Ramos (cell line): Measurements from ENCODE around the gene UBXN10.

Experiments used
- in situ Hi-C: fragments of 300-500 bp; cut with MboI; formaldehyde crosslinking; loops from one replicate; pipeline ENCODE4 v1.14.3; 2022; ENCODE audit warnings: low sequenced_read_pairs; ENCODE audit not compliant: unreplicated experiment

Gene UBXN10

DNA sequence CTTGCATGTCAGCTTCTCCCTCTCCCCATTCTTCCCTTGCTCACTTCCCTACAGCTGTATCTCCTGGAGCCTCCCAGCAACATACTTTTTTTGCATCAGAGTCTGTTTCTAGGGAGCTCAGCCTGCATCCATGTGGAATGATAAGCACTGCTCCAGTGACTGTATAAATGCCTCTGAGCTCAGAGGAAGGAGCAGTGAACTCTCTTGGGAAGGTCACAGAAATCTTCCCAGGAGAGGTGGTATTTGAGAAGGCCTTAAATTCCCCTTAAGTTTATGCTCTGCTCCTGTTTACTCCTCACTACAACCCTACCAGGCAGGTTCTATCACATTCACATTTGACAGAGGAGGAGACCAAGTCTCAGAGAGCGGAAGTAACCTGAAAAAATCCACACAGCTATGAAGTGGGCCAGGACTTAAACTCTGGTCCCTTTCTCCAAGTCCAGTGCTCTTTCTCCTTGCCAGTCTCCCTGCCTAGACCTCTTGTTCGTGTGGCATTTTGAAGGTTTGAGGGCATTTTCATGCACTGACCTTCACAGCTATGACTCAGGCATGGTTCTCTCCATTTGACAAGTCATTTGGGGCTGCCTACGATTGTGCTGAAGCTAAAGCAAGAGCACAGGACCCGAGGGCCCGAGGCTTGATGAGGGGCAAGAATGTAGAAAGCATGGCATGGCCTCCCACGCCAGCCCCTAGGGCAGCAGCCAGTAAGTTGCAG is 5.6 kb upstream of the UBXN10 start:
- in situ Hi-C loops, result no loop called here

- in situ Hi-C loops, result no loop called here
Measured at GRCh38 chr1:20180844-20181207, 5.1 kb upstream of the UBXN10 start.

DNA sequence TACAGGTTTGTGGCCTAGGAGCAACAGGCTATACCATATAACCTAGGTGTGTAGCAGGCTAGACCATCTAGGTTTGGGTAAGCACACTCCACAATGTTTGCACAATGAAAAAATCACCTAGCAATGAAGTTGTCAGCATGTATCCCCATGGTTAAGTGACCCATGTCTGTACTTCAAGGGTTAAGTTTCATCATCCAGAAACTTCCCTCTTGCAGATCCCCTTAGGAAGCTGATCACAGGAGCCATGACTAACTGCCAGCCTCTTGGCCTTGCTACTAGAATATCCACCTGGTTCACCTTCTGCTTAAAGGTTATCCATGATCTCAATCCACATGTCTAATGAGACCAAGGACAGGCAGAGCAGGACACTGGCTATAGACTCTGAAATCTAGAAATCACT is 3.5 kb upstream of the UBXN10 start:
- in situ Hi-C loops, result no loop called here

- in situ Hi-C loops, result no loop called here
Measured at GRCh38 chr1:20183035-20183434, 2.9 kb upstream of the UBXN10 start.

GRCh38 chr1:20183616-20184271 is 2.2 kb upstream of the UBXN10 start:
- in situ Hi-C loops, result no loop called here

GRCh38 chr1:20184481-20184900 is 1.4 kb upstream of the UBXN10 start:
- in situ Hi-C loops, result no loop called here

DNA sequence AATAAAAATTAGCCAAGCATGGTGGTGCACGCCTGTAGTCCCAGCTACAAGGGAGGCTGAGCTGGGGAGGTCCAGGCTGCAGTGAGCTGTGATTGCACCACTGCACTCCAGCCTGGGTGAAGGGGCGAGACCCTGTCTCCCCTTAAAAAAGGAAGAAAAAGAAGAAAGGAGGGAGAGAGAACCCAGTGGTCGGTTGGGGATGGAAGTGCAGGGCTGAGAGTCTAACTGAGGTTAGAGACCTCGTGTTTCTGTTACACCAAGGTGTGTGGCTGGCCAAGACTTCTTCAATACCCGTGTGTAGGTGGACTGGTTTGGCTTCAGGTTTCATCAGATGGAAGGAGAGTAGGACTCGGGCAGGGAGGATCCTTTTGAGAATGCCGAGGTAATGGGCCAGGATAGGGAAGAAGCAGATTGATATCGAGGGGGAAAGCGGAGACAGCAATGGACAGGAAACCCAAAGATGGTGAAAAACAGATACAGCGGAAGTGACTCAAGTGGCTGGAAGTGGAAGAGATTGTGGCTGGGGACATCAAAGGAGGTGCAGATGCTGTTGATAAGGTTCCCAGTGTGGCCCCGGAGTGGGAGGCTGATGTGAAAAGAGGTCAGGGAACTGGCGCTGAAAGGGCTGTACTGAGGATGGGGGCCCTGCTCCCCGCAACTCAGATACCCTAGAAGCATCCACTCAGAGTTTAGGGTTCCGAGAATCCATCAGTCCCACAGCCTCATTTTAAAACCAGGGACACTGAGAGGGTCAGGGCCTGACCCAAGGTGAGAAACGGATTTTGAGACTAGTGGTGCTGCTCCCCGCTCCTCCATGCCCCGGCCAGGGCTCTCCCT is 681 bp upstream of the UBXN10 start:
- in situ Hi-C loops, result no loop called here

- in situ Hi-C loops, result no loop called here
Measured at GRCh38 chr1:20187103-20187812, 1.4 kb downstream of the UBXN10 start.

DNA sequence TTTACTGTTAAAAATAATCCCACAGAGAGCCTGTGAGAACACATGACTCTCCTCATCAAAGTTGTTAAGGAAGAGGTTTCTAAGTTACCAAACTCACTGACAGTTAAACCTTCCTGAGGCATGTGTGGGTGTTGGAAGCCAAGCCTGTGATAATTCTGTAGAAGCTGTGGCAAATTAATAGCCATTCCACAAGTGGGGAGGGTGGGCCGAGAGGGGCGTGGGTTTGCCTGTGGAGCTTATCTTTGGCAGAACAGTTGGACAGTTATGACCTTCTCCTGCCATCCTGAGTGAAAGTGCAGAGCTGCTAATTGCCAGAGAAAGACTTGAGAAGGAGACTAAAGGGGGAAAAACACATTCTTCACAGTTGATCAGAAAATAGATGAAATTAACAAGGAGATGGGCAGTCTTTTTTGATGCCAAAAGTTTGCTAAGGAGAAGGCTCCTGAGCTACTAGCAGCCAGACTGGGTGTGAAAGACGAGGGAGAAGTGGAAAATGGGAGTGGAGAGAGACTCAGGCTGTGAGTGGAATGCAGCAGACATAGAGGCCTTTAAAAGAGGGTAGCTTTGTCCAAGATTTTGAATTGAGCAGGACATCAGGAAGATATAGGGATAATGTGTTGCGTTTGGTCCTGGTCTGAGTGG is 2.0 kb downstream of the UBXN10 start:
- in situ Hi-C loops, result no loop called here

- in situ Hi-C loops, result no loop called here
Measured at GRCh38 chr1:20188455-20188817, 2.5 kb downstream of the UBXN10 start.

DNA sequence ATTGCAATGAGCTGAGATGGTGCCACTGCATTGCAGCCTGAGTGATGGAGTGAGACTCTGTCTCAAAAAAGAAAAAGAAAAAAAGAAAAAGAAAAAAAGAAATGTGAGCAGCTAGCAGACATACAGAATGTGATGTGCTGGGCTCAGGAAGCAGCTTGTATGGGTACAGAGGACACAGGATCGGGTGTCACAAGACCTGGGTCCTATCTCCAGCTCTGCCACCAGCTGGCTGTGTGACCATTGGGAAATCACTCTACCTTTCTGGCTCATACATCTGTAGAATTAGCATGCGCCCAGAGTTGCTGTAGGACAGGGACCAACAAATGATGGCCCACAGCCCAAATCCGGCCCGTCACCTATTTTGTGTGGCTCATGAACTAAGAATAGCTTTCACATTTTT is 3.8 kb downstream of the UBXN10 start:
- in situ Hi-C loops, result no loop called here

- in situ Hi-C loops, result no loop called here
Measured at GRCh38 chr1:20190256-20191160, 4.6 kb downstream of the UBXN10 start.

GRCh38 chr1:20191266-20191825 is 5.5 kb downstream of the UBXN10 start:
- in situ Hi-C loops, result no loop called here

- in situ Hi-C loops, result no loop called here
Measured at GRCh38 chr1:20192364-20192763, 6.5 kb downstream of the UBXN10 start.

DNA sequence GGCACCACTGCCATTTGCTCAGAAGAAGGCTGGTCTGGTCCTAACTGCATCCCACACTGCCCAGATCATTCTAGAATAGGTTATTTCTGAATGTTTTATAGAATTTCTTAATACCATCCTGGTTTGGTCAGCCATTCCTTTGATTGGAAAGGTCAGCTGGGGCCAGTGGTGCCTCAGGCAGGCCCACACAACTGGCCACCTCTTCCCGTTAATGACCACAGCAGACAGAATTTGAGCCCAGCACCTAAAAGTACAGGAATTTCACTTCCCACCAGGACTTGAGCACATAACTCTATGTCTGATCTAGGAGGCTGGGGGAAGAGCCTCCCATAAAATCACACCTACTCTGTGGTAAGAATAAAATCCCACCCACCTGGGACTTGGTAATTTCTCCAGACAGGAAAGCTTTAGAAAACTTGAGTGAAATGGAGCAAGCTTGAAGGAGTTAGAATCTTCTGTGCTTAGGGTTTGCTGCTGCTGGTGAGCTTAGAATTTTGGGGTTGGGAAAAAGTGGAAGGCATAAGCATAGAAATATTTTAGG is 7.0 kb downstream of the UBXN10 start:
- in situ Hi-C loops, result no loop called here

DNA sequence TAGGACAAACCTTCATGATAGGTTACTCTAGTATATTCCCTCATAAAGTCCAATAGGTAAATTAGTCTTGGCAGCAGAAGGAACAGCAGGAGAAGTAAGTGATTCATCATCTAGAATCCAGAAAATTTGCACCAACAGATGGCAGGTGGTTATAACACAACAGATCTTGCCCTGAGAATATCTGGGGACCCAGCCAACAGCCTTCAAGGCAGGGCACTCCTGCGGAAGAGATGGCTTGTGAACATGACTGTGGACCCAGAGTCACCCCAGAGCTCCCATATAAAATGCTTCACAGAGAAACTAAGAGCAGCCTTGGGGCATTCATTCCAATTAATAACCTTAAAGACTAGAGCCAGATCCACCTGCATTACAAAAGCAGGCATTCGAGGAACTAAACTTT is 8.3 kb downstream of the UBXN10 start:
- in situ Hi-C loops, result no loop called here

- in situ Hi-C loops, result no loop called here
Measured at GRCh38 chr1:20194757-20195461, 9.0 kb downstream of the UBXN10 start.

GRCh38 chr1:20195462-20195780 is 9.5 kb downstream of the UBXN10 start:
- in situ Hi-C loops, result no loop called here
